NCI-H82 (cell line): Measurements from ENCODE around the gene WDR44.
"Not testable (repeated sequence)": the region's sequence is repeated elsewhere in the genome, so short reads cannot be mapped to it uniquely, and the experiment has no call there.

Source experiments
- DNase-seq: peaks from one replicate; lab custom pipeline; 2025; lab: John Stamatoyannopoulos, UW

Gene WDR44

GRCh38 chrX:118482384-118482783, 136.5 kb downstream of the WDR44 start:
- DNase-seq = not testable (repeated sequence)

GRCh38 chrX:118484216-118484903, 138.5 kb downstream of the WDR44 start:
- DNase-seq = no peak

GRCh38 chrX:118486693-118487092, 140.8 kb downstream of the WDR44 start:
- not testable (repeated sequence) for DNase-seq

- DNase-seq = no peak
These were observed 147.1 kb downstream of the WDR44 start for GRCh38 chrX:118493016-118493415.

GRCh38 chrX:118493653-118494297, 147.9 kb downstream of the WDR44 start:
- DNase-seq = no peak

GRCh38 chrX:118495061-118495921, 149.4 kb downstream of the WDR44 start, which contains the start of gene DOCK11:
Gene DOCK11 (plus strand): TSS chrX:118495815. CDS start chrX:118495972, 157 bp downstream.
- DNase-seq = peak; percentile 70

- DNase-seq = peak; percentile 28
These were observed 150.3 kb downstream of the WDR44 start for GRCh38 chrX:118495958-118496762.

- DNase-seq = peak; percentile 7
These were observed 150.8 kb downstream of the WDR44 start for GRCh38 chrX:118496763-118497079.

- DNase-seq = no peak
These were observed 151.4 kb downstream of the WDR44 start for GRCh38 chrX:118497180-118497818.

GRCh38 chrX:118498351-118498750, 152.4 kb downstream of the WDR44 start:
- no peak for DNase-seq

GRCh38 chrX:118498755-118499154, 152.8 kb downstream of the WDR44 start:
- no peak for DNase-seq

GRCh38 chrX:118499295-118499694, 153.4 kb downstream of the WDR44 start:
- no peak for DNase-seq
